Astrocyte (in vitro differentiated cells and primary cell): Measurements from ENCODE around the gene WSCD1. TPM values are rescaled to one million over a fixed set of nuclear protein-coding genes. Genes with fewer than 3 reads are reported as not detected.

ENCODE experiments used
- DNase-seq: peaks from one replicate; pipeline ENCODE4 v3.0.0-alpha.2; 2010; ENCODE audit warnings: low read depth
- FAIRE-seq: peaks from 2 replicates; lab custom pipeline; 2011; peaks lifted over from hg19 to GRCh38; lab: Jason Lieb, UNC
- H2AFZ ChIP-seq: 2 replicates; pipeline ENCODE4 v1.6.0; 2012; ENCODE audit warnings: low read depth, low read length, inconsistent platforms
- H3K27ac ChIP-seq: 2 replicates; pipeline ENCODE4 v1.5.1; 2011; ENCODE audit warnings: low read depth, low read length, inconsistent platforms
- H3K27me3 ChIP-seq: 2 replicates; pipeline ENCODE4 v1.6.0; 2011; ENCODE audit warnings: low read length, inconsistent platforms; ENCODE audit not compliant: insufficient read depth
- H3K36me3 ChIP-seq: 2 replicates; pipeline ENCODE4 v1.5.1; 2011; ENCODE audit warnings: low read length, inconsistent platforms; ENCODE audit not compliant: insufficient read depth
- H3K4me1 ChIP-seq: 2 replicates; pipeline ENCODE4 v1.5.1; 2011; ENCODE audit warnings: low read length, inconsistent platforms; ENCODE audit not compliant: insufficient read depth
- H3K4me2 ChIP-seq: 2 replicates; pipeline ENCODE4 v1.6.0; 2012; ENCODE audit warnings: low read length, inconsistent platforms
- H3K4me3 ChIP-seq: 2 replicates; pipeline ENCODE4 v1.5.1; 2011; ENCODE audit warnings: low read depth, mild to moderate bottlenecking, low read length, inconsistent platforms; ENCODE audit not compliant: insufficient read depth
- H3K79me2 ChIP-seq: 2 replicates; pipeline ENCODE4 v1.6.0; 2012; ENCODE audit warnings: mild to moderate bottlenecking, low read length, inconsistent platforms; ENCODE audit not compliant: insufficient read depth
- H3K9ac ChIP-seq: 2 replicates; pipeline ENCODE4 v1.6.0; 2012; ENCODE audit warnings: mild to moderate bottlenecking, low read length, inconsistent platforms
- H3K9me3 ChIP-seq: 2 replicates; pipeline ENCODE4 v1.5.1; 2012; ENCODE audit warnings: low read depth, mild to moderate bottlenecking, low read length, inconsistent platforms; ENCODE audit not compliant: insufficient read depth
- H4K20me1 ChIP-seq: 2 replicates; pipeline ENCODE4 v1.6.0; 2012; ENCODE audit warnings: low read length, inconsistent platforms; ENCODE audit not compliant: insufficient read depth
- H3K27ac Mint-ChIP-seq: one replicate; pipeline ENCODE4 v1.8.0; 2021; ENCODE audit warnings: mild to moderate bottlenecking, mixed read lengths; ENCODE audit not compliant: unreplicated experiment
- H3K27me3 Mint-ChIP-seq: one replicate; pipeline ENCODE4 v1.8.0; 2021; ENCODE audit warnings: low read depth, mixed read lengths; ENCODE audit not compliant: unreplicated experiment
- H3K36me3 Mint-ChIP-seq: one replicate; pipeline ENCODE4 v1.8.0; 2021; ENCODE audit warnings: low read depth, mixed read lengths; ENCODE audit not compliant: unreplicated experiment
- H3K4me1 Mint-ChIP-seq: one replicate; pipeline ENCODE4 v1.8.0; 2021; ENCODE audit warnings: low read depth, mixed read lengths; ENCODE audit not compliant: unreplicated experiment
- H3K4me3 Mint-ChIP-seq: one replicate; pipeline ENCODE4 v1.8.0; 2021; ENCODE audit warnings: mild to moderate bottlenecking, moderate library complexity, mixed read lengths; ENCODE audit not compliant: unreplicated experiment
- H3K9me3 Mint-ChIP-seq: one replicate; pipeline ENCODE4 v1.8.0; 2021; ENCODE audit warnings: mild to moderate bottlenecking, mixed read lengths; ENCODE audit not compliant: unreplicated experiment
- EZH2 ChIP-seq: IDR thresholded peaks from 2 replicates; pipeline ENCODE4 v1.6.1; 2012; ENCODE audit warnings: mild to moderate bottlenecking, low read length, inconsistent platforms; ENCODE audit not compliant: insufficient read depth
- total RNA-seq: library from RNA; stranded (reverse); gene quantifications from 2 replicates; pipeline ENCODE4 v1.2.1, GENCODE V29; 2021
- TF ChIP-seq, protein P1 (sequence below): IDR thresholded peaks from 2 replicates; pipeline ENCODE4 v1.5.1; 2011; ENCODE audit warnings: low read depth, mild to moderate bottlenecking, inconsistent platforms, low read length, moderate library complexity; ENCODE audit not compliant: insufficient read depth

WSCD1 gene
- total RNA-seq, 1 donor from 2014 or later, result 3.9 TPM

DNA sequence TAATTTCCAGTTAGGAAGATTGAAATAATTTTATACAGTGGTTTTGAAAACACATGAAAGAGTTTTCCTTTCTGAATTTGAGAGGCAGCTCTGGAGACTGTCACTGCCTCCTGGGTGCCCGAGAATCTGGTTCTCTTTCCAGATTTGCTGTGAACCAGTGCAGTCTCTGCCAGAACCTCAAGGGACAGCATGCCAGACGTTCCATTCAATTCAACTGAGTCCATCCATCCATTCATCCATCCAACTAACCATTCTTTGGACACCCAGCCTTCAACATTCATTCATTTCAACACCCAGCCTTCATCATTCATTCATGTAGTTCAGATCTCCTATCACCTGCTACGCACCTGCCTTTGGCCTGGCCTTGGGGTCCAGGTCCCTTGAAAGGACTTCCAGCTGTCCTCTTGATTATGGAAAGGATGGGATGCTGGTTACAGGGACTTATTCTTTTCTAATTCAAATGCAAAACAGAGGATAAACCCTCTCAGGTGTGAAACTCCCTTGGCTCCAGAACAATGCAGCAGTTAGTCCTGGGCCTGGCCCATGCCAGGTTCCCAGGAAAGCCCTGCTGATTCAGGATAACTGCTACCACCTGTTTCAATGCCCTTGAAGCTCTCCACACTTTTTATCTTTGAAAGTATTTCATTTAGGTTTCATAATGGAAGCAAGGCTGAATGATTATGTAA lies 68.7 kb downstream of the WSCD1 start:
- FAIRE-seq, result no peak
- Histone ChIP-seq H3K4me1 (no peaks in the 10 kb centered on the region), H3K79me2 (no peaks in the 10 kb centered on the region), H3K9me3 (no peaks in the 10 kb centered on the region), H3K4me2 (no peak overlapping the region), H3K27me3 (peaks cover 5% of the 10 kb centered on the region), H3K9ac (no peak overlapping the region), H2AFZ (no peak overlapping the region), H3K4me3 (no peak overlapping the region), H3K27ac (no peak overlapping the region), H3K36me3 (no peaks in the 10 kb centered on the region), H4K20me1 (no peaks in the 10 kb centered on the region)
- Mint-ChIP-seq H3K9me3 (no peaks in the 10 kb centered on the region), H3K4me1 (no peaks in the 10 kb centered on the region), H3K27me3 (peaks cover 34% of the 10 kb centered on the region), H3K27ac (no peak overlapping the region), H3K36me3 (no peaks in the 10 kb centered on the region), H3K4me3 (no peak overlapping the region)
- TF ChIP-seq, protein P1, sequence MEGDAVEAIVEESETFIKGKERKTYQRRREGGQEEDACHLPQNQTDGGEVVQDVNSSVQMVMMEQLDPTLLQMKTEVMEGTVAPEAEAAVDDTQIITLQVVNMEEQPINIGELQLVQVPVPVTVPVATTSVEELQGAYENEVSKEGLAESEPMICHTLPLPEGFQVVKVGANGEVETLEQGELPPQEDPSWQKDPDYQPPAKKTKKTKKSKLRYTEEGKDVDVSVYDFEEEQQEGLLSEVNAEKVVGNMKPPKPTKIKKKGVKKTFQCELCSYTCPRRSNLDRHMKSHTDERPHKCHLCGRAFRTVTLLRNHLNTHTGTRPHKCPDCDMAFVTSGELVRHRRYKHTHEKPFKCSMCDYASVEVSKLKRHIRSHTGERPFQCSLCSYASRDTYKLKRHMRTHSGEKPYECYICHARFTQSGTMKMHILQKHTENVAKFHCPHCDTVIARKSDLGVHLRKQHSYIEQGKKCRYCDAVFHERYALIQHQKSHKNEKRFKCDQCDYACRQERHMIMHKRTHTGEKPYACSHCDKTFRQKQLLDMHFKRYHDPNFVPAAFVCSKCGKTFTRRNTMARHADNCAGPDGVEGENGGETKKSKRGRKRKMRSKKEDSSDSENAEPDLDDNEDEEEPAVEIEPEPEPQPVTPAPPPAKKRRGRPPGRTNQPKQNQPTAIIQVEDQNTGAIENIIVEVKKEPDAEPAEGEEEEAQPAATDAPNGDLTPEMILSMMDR, result no peak
- no peak for DNase-seq

DNA sequence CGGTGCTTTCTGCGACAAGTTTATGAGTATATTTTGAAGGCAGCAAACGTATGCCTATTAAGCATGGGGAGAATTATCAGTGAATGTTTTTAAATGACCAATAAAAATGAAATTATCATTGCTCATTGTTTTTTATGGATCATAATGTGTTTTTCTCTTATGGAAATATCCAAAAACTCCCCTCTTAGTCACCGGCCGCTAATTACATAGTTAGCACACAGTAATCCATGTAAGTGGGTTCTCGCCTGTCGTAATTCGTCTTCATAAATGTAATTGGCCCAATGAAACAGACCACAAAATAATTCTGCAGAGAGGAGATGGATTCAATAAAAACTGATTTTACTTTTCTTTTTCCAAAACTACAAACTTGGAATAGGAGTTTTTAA lies 69.3 kb downstream of the WSCD1 start:
- Mint-ChIP-seq H3K9me3 (peaks cover 3% of the 10 kb centered on the region), H3K27me3 (peaks cover 34% of the 10 kb centered on the region), H3K27ac (no peak overlapping the region), H3K36me3 (no peaks in the 10 kb centered on the region), H3K4me3 (no peak overlapping the region), H3K4me1 (no peaks in the 10 kb centered on the region)
- Histone ChIP-seq H2AFZ (no peak overlapping the region), H3K36me3 (no peaks in the 10 kb centered on the region), H3K4me3 (no peak overlapping the region), H3K27me3 (peaks cover 5% of the 10 kb centered on the region), H3K9ac (no peak overlapping the region), H3K4me2 (no peak overlapping the region), H4K20me1 (no peaks in the 10 kb centered on the region), H3K27ac (no peak overlapping the region), H3K4me1 (no peaks in the 10 kb centered on the region), H3K79me2 (no peaks in the 10 kb centered on the region), H3K9me3 (no peaks in the 10 kb centered on the region)
- TF ChIP-seq, protein P1, result no peak
- TF ChIP-seq EZH2, result no peak
- DNase-seq (no peak), FAIRE-seq (no peak)

DNA sequence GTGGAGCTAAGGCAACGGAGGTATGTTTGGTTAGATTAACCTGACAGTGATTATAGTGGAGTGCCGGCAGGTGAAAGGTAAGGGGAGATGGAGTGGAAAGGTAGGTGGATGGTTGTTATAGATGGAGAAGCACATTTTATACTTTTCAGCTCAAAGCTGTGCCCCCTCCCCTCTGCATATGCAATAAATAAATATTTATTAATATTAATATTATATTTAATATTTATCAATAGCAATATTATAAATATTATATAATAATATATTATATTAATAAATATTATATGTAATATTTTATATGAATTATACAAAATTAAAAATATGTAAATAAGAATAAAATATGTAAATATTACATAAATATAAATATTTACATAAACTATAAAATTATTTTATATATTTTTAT lies 70.0 kb downstream of the WSCD1 start:
- Mint-ChIP-seq H3K4me3 (no peak overlapping the region), H3K36me3 (no peaks in the 10 kb centered on the region), H3K9me3 (peaks cover 3% of the 10 kb centered on the region), H3K27ac (no peak overlapping the region), H3K27me3 (peaks cover 33% of the 10 kb centered on the region), H3K4me1 (no peaks in the 10 kb centered on the region)
- no peak overlapping the region for H3K4me3 ChIP-seq
- no peaks in the 10 kb centered on the region for H3K9me3 ChIP-seq
- H3K79me2 ChIP-seq, result no peaks in the 10 kb centered on the region
- H4K20me1 ChIP-seq, result no peaks in the 10 kb centered on the region
- no peaks in the 10 kb centered on the region for H3K4me1 ChIP-seq
- H3K9ac ChIP-seq, result no peak overlapping the region
- H2AFZ ChIP-seq, result no peak overlapping the region
- no peak for DNase-seq
- no peak overlapping the region for H3K4me2 ChIP-seq
- peaks cover 5% of the 10 kb centered on the region for H3K27me3 ChIP-seq
- TF ChIP-seq, protein P1, result no peak
- TF ChIP-seq EZH2, result no peak
- no peak overlapping the region for H3K27ac ChIP-seq
- H3K36me3 ChIP-seq, result no peaks in the 10 kb centered on the region
- FAIRE-seq, result no peak
